Measurements from ENCODE around the gene FAM117B.
A peak's percentile ranks its signal among the peaks of the same experiment; 100 is the strongest.

The FAM117B gene

DNA sequence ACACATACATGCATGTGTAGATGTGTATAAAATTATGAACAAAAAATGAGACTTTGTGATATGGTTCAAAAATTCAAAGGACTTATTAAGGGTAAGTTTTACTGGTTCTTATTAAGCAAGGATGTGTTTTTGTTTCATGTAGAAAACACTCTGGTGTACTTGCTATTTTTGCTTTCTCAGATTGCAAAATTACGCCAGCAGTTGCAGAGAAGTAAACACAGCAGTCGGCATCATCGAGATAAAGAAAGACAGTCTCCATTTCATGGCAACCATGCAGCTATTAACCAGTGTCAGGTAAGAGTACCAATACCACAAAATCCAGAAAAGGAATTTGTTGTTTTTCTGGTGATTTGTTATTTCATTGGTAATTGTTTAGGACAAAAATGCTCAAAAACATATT lies 91.3 kb downstream of the FAM117B start:
- Mint-ChIP-seq H3K27ac (no peak overlapping the region), H3K9me3 (no peaks in the 10 kb centered on the region), H3K36me3 (peaks cover 12 to 20% of the 10 kb centered on the region in 2 donors), H3K27me3 (no peaks in the 10 kb centered on the region), H3K4me1 (peaks cover 2 to 25% of the 10 kb centered on the region in 2 donors), H3K4me3 (no peak overlapping the region)
- DNase-seq (no peak), ATAC-seq (replicated peaks) (no peak)

DNA sequence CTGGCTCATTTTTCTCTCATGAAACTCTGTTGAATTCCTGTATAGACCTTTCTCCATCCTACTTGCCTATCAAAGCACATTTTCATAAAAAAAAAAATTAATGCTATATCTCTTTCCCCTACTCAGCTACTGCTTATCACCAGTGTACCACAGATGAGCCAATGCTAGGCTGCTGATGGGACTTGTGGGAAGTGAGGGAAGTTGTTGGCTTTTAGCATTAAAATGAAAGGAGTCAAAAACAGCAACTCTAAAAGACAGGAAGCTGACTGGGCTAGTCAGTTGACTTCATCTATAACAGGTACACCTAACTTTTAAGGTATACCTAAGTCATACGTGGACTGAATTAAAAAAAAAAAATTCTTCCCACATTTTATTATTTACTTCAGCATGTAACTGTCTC lies 102.1 kb downstream of the FAM117B start:
- ATAC-seq (replicated peaks) (no peak), DNase-seq (no peak)
- Mint-ChIP-seq H3K9me3 (peaks cover 3 to 8% of the 10 kb centered on the region in 2 donors), H3K4me1 (peaks cover 0 to 2% of the 10 kb centered on the region in 2 donors), H3K4me3 (no peak overlapping the region), H3K27me3 (no peaks in the 10 kb centered on the region), H3K36me3 (peaks cover 20 to 44% of the 10 kb centered on the region in 2 donors), H3K27ac (no peak overlapping the region)

DNA sequence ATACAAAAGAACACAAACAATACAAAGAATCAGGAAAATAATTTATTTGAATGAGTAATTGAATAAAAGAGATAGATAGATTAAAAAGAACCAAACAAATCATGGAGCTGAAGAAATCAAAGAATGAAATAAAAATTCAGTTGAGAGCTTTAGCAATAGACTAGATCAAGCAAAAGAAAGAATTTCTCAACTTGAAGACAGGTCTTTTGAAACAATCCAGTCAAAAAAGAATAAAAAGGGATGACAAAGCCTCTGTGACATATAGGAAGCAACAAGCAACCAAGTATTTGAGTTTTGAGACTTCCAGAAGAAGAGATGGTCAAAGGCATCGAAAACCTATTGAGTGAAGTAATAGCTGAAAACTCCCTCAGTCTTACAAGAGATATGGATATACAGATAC lies 108.8 kb downstream of the FAM117B start:
- no peak for ATAC-seq (replicated peaks)
- H3K4me1 Mint-ChIP-seq: peaks cover 4 to 33% of the 10 kb centered on the region in 2 donors
- no peaks in the 10 kb centered on the region for H3K27me3 Mint-ChIP-seq
- no peak overlapping the region for H3K4me3 Mint-ChIP-seq
- peaks cover 16 to 17% of the 10 kb centered on the region in 2 donors for H3K9me3 Mint-ChIP-seq
- DNase-seq: no peak
- peaks cover 33 to 38% of the 10 kb centered on the region in 2 donors for H3K36me3 Mint-ChIP-seq
- H3K27ac Mint-ChIP-seq: no peak overlapping the region

DNA sequence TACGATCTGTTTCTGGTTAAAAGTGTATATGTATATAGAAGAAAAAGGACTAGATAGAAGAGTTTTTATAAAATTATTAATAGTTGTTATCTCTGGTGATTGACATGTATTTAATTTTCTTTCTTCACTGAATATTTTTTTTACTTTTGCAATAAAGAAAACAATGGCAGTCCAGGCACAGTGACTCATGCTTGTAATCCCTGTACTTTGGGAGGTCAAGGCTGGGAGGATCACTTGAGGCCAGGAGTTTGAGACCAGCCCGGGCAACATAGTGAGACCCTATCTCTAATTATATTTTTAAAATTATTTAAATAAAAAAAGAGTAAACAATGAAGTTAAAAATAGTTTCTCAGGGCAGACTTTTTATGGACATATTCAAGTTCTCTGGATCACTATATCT lies 114.7 kb downstream of the FAM117B start:
- no peak overlapping the region for H3K27ac Mint-ChIP-seq
- H3K4me1 Mint-ChIP-seq: peaks cover 18 to 69% of the 10 kb centered on the region in 2 donors
- H3K27me3 Mint-ChIP-seq: no peaks in the 10 kb centered on the region
- no peak overlapping the region for H3K4me3 Mint-ChIP-seq
- DNase-seq (no peak), ATAC-seq (replicated peaks) (no peak)
- peaks cover 12 to 19% of the 10 kb centered on the region in 2 donors for H3K36me3 Mint-ChIP-seq
- peaks cover under 1 to 9% of the 10 kb centered on the region in 2 donors for H3K9me3 Mint-ChIP-seq

DNA sequence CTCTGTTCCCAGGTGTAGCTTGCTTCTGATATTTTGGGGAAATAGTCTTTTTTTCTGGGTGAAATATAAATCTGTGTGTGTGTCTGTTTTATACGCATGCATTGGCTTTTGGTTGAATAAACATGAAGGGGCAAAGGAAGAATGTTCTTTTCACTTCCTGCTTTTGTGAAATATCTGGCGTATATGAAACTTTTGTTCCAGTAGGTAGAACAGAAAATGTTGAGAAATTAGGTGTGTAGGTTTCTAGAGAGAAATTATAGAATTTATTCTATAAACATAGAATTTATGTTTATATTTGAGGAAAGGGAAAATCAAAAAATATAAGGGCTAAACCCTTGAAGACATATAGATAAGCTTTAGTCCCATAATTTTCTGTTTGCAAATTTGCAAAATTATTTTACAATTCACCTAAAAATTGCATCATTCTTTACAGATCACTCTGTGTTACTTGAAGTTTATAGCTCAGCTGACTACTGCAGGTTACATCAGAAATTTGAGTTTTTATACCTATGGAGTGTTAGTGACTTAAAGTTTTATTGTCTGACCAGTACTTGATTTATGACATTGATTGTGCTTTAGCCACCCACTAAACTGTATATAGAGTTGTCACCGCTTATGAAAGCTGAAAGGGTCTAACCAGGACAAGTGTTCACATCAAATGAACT lies 116.1 kb downstream of the FAM117B start:
- H3K4me3 Mint-ChIP-seq: peak overlapping the region; percentile 14 to 56
- peaks cover 7 to 21% of the 10 kb centered on the region in 2 donors for H3K36me3 Mint-ChIP-seq
- no peak for DNase-seq
- peaks cover 0 to 4% of the 10 kb centered on the region in 2 donors for H3K9me3 Mint-ChIP-seq
- peak overlapping the region; percentile 79 for H3K27ac Mint-ChIP-seq
- H3K27me3 Mint-ChIP-seq: no peaks in the 10 kb centered on the region
- peak; percentile 90 to 95 for ATAC-seq (replicated peaks)
- H3K4me1 Mint-ChIP-seq: peaks cover 16 to 60% of the 10 kb centered on the region in 2 donors

DNA sequence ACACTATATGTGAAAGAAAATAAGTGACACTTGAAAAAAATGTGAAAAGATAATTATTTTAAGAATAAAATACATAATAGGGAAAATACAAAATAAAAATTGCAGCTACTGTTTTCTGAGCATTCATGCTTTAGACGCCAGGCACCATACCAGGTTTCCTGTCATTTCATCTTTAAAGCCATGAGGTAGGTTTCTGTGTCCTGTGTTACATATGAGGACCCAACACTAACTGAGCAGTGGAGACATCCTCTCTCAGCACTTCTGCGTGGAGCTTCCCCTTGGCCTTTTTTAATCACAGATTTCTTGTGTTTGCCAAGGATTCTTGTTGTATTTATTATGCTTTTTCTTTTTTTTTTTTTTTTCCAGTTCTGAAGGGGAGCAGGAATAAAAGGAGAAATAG lies 117.3 kb downstream of the FAM117B start:
- peaks cover 14 to 51% of the 10 kb centered on the region in 2 donors for H3K4me1 Mint-ChIP-seq
- no peaks in the 10 kb centered on the region for H3K27me3 Mint-ChIP-seq
- H3K9me3 Mint-ChIP-seq: peaks cover 0 to 4% of the 10 kb centered on the region in 2 donors
- peaks cover 9 to 23% of the 10 kb centered on the region in 2 donors for H3K36me3 Mint-ChIP-seq
- no peak for DNase-seq
- H3K27ac Mint-ChIP-seq: no peak overlapping the region
- H3K4me3 Mint-ChIP-seq: no peak overlapping the region
- ATAC-seq (replicated peaks): no peak

DNA sequence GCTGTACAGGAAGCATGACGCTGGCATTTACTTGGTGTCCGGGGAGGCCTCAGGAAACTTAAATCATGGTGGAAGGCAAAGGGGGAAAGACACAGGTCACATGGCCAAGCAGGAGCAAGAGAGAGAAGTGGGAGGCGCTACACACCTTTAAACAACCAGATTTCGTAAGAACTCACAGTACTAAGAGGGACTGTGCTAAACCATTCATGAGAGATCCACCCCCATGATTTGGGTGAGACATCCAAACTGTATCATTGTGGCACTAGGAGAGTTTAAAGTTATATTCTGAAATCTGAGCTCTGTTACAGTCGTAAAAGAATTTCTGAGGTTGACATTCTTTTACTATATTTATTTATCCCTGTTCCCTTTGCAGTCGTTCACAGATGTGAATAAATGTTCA lies 120.2 kb downstream of the FAM117B start:
- peaks cover 14 to 29% of the 10 kb centered on the region in 2 donors for H3K36me3 Mint-ChIP-seq

DNA sequence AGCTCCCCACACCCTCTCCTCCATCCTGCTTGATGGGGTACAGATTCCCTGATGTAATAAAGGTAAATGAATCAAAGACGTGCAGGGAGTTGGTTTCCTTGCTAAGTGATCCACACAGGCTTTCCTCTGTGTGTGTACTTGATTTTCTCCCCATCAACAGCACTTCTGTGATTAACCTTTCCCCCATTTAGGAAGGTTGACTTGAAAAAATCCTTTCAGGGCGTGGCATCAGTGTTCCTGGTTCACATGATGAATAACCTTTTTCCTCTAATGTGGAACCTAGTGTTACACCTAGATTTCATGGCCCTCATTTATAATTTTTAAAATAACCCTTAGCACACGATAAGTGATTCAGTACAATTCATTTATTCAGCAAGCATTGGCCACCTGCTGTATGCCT lies 121.8 kb downstream of the FAM117B start:
- no peaks in the 10 kb centered on the region for H3K27me3 Mint-ChIP-seq
- H3K4me3 Mint-ChIP-seq: no peak overlapping the region
- ATAC-seq (replicated peaks): no peak
- H3K9me3 Mint-ChIP-seq: peaks cover 0 to 4% of the 10 kb centered on the region in 2 donors
- H3K27ac Mint-ChIP-seq: no peak overlapping the region
- H3K36me3 Mint-ChIP-seq: peaks cover 23 to 40% of the 10 kb centered on the region in 2 donors
- DNase-seq: no peak
- H3K4me1 Mint-ChIP-seq: peaks cover 4 to 24% of the 10 kb centered on the region in 2 donors

More for the DNA sequence above, 120.2 kb downstream of the FAM117B start:
- peaks cover 0 to 4% of the 10 kb centered on the region in 2 donors for H3K9me3 Mint-ChIP-seq
- ATAC-seq (replicated peaks) (no peak), DNase-seq (no peak)
- H3K27me3 Mint-ChIP-seq: no peaks in the 10 kb centered on the region
- H3K4me1 Mint-ChIP-seq: peaks cover 13 to 27% of the 10 kb centered on the region in 2 donors
- H3K27ac Mint-ChIP-seq: peak overlapping the region; percentile 0
- H3K4me3 Mint-ChIP-seq: no peak overlapping the region

DNA sequence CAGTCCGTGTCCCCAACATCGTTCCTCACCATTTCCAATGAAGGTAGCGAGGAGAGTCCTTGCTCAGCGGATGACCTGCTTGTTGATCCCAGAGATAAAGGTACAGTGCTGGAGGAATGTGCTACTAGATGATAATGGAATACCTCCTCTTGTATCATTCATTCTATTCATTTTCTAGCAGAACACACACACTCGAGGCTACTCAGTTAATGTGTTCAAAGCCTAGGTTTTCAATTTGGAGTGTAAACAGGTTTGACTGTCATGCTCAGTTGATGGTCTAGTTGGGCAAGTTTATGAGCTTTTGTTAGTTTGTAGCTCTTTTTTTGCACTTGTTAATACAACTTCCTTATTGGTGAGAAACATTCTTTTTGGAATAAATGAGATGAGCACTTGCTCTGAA lies 122.6 kb downstream of the FAM117B start:
- no peaks in the 10 kb centered on the region for H3K27me3 Mint-ChIP-seq
- H3K27ac Mint-ChIP-seq: no peak overlapping the region
- H3K36me3 Mint-ChIP-seq: peaks cover 22 to 41% of the 10 kb centered on the region in 2 donors
- DNase-seq (no peak), ATAC-seq (replicated peaks) (no peak)
- no peak overlapping the region for H3K4me3 Mint-ChIP-seq
- H3K4me1 Mint-ChIP-seq: peaks cover 2 to 21% of the 10 kb centered on the region in 2 donors
- H3K9me3 Mint-ChIP-seq: peaks cover 0 to 4% of the 10 kb centered on the region in 2 donors

DNA sequence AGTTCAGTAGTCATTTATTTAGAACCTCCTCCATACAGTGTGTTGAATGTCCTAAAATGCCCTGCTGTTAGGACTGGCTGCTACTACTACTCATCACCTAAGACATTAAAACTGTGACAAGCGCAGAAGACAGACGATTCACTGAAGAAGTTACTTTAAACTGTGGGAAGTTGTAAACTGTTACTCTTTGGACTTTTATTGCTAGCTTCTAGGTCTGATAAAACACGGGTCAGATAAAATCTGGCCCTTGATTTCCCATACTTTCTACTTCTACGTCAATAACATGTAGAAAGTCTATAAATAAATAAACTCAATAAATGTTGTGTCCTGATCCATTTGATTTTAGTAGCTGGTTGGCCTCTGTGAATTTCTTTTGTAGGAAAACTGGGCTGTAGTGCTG lies 123.4 kb downstream of the FAM117B start:
- H3K27ac Mint-ChIP-seq: no peak overlapping the region
- ATAC-seq (replicated peaks) (no peak), DNase-seq (no peak)
- peaks cover 0 to 4% of the 10 kb centered on the region in 2 donors for H3K9me3 Mint-ChIP-seq
- no peaks in the 10 kb centered on the region for H3K27me3 Mint-ChIP-seq
- peaks cover 5 to 28% of the 10 kb centered on the region in 2 donors for H3K4me1 Mint-ChIP-seq
- H3K36me3 Mint-ChIP-seq: peaks cover 24 to 45% of the 10 kb centered on the region in 2 donors
- H3K4me3 Mint-ChIP-seq: no peak overlapping the region

DNA sequence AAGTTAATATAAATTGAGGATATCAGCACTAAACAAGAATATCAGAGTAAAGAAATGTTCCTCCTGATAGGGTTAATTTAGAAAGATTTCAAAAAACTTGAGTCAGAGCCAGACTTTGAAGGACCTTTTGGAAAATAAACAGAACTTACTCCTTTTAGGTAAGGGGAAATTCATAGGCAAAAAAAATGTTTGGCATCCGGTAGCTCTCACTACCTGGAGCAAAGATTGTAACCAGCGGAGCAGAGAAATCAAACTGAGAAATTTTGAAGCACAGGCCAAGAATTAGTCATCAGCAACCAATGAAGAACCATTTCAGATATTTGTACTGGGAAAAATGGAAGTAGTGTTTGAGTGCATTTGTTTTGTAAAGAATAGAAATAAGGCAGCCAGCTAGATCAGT lies 123.8 kb downstream of the FAM117B start:
- Mint-ChIP-seq H3K4me3 (no peak overlapping the region), H3K27me3 (no peaks in the 10 kb centered on the region), H3K4me1 (peaks cover 6 to 28% of the 10 kb centered on the region in 2 donors), H3K36me3 (peaks cover 23 to 41% of the 10 kb centered on the region in 2 donors), H3K9me3 (peaks cover 0 to 1% of the 10 kb centered on the region in 2 donors), H3K27ac (no peak overlapping the region)
- ATAC-seq (replicated peaks): no peak
- DNase-seq: no peak

DNA sequence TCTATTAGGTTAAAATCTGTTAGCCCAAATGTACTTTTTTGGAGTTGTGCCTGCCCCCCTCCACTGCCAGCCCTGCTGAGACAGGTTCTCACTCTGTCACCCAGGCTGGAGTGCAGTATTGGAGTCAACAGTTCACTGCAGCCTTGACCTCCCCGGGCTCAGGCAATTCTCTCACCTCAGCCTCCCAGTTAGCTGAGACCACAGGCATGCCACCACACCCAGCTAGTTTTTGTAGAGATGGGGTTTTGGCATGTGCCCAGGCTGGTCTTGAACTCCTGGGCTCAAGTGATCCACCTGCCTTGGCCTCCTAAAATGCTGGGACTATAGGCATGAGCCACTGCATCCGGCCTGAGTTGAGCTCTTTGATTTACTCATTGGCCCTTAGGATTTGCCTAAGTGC lies 126.1 kb downstream of the FAM117B start:
- Mint-ChIP-seq H3K4me3 (no peak overlapping the region), H3K27me3 (no peaks in the 10 kb centered on the region), H3K36me3 (peaks cover 32 to 39% of the 10 kb centered on the region in 2 donors), H3K9me3 (no peaks in the 10 kb centered on the region), H3K4me1 (peaks cover 12 to 43% of the 10 kb centered on the region in 2 donors), H3K27ac (no peak overlapping the region)
- DNase-seq (no peak), ATAC-seq (replicated peaks) (no peak)

DNA sequence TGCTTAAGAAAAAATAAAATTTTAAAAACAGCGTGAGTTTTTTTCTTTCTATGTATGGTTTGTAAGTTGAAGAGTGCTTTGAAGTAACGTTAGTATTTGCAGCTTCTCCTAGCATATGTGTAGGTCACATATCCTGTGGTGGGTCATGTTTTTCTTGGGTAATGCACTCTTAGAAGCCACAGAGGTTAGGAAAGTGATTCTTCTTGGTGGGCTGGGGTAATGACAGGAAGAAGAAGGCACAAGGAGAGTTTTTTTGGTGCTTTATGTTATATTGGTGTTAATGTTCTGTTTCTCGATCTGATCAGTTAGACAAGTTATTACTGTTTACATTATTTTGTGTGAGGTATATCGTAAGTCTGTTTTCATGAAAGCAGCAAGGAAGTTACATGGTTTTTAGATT lies 127.8 kb downstream of the FAM117B start:
- ATAC-seq (replicated peaks) (peak; percentile 25 to 51), DNase-seq (no peak)
- H3K27me3 Mint-ChIP-seq: no peaks in the 10 kb centered on the region
- peak overlapping the region; percentile 60 for H3K27ac Mint-ChIP-seq
- no peaks in the 10 kb centered on the region for H3K9me3 Mint-ChIP-seq
- H3K4me1 Mint-ChIP-seq: peaks cover 13 to 43% of the 10 kb centered on the region in 2 donors
- H3K4me3 Mint-ChIP-seq: no peak overlapping the region
- peaks cover 30 to 39% of the 10 kb centered on the region in 2 donors for H3K36me3 Mint-ChIP-seq

DNA sequence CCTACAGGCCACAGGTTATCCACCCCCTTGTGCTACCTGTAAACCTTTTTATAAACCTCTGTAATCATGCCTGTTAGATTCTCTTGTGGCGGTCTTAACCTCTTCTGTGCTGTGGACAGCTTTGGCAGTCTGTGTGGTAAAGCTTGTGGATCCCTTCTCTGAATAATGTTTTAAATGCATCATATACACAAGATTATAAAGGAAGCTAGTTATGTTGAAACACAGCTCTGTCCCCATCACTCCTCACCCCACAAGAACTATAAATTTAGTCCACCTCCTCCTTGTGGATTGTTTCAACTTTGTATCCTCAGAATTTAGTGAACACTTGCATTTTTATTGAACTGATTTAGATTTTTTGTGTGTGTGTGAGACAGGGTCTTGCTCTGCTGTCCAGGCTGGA lies 129.1 kb downstream of the FAM117B start:
- DNase-seq: no peak
- H3K36me3 Mint-ChIP-seq: peaks cover 29 to 39% of the 10 kb centered on the region in 2 donors
- no peaks in the 10 kb centered on the region for H3K27me3 Mint-ChIP-seq
- no peak overlapping the region for H3K27ac Mint-ChIP-seq
- peaks cover 13 to 49% of the 10 kb centered on the region in 2 donors for H3K4me1 Mint-ChIP-seq
- H3K9me3 Mint-ChIP-seq: no peaks in the 10 kb centered on the region
- peak overlapping the region in 1 of 2 donors; percentile 1 for H3K4me3 Mint-ChIP-seq
- no peak for ATAC-seq (replicated peaks)

DNA sequence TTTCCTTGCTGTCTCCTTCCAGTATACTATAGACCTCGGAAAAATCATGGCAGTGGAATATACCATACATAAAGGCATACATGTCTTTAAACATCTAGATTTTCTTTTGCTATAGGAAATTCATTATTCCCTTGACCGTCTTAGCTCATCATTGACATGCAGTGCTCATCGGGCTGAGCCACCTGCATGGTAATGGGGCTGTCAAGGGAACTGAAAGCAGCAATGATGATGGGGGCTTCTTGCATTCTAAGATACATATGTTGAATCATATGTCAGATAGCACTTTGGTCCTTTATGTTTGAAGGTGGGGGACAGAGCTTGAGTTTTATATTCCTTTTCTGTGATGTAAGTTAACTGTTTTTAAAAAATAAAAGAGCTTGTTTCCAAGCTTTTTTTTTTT lies 130.2 kb downstream of the FAM117B start:
- H3K36me3 Mint-ChIP-seq: peaks cover 29 to 38% of the 10 kb centered on the region in 2 donors
- DNase-seq (no peak), ATAC-seq (replicated peaks) (peak; percentile 65 to 73)
- H3K27ac Mint-ChIP-seq: no peak overlapping the region
- H3K27me3 Mint-ChIP-seq: no peaks in the 10 kb centered on the region
- H3K9me3 Mint-ChIP-seq: no peaks in the 10 kb centered on the region
- no peak overlapping the region for H3K4me3 Mint-ChIP-seq
- H3K4me1 Mint-ChIP-seq: peaks cover 13 to 49% of the 10 kb centered on the region in 2 donors
